HG03442 (cell line): ENCODE data around the gene AACS.
"Not testable (repeated sequence)": the region's sequence is repeated elsewhere in the genome, so short reads cannot be mapped to it uniquely, and the experiment has no call there.

Experiments
- ATAC-seq: cut with Tn5 transposase; IDR thresholded peaks from one replicate; pipeline ENCODE4 v1.9.1; 2021; ENCODE audit warnings: mild to moderate bottlenecking, moderate library complexity; ENCODE audit not compliant: unreplicated experiment

The AACS gene, protein sequence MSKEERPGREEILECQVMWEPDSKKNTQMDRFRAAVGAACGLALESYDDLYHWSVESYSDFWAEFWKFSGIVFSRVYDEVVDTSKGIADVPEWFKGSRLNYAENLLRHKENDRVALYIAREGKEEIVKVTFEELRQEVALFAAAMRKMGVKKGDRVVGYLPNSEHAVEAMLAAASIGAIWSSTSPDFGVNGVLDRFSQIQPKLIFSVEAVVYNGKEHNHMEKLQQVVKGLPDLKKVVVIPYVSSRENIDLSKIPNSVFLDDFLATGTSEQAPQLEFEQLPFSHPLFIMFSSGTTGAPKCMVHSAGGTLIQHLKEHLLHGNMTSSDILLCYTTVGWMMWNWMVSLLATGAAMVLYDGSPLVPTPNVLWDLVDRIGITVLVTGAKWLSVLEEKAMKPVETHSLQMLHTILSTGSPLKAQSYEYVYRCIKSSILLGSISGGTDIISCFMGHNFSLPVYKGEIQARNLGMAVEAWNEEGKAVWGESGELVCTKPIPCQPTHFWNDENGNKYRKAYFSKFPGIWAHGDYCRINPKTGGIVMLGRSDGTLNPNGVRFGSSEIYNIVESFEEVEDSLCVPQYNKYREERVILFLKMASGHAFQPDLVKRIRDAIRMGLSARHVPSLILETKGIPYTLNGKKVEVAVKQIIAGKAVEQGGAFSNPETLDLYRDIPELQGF

DNA sequence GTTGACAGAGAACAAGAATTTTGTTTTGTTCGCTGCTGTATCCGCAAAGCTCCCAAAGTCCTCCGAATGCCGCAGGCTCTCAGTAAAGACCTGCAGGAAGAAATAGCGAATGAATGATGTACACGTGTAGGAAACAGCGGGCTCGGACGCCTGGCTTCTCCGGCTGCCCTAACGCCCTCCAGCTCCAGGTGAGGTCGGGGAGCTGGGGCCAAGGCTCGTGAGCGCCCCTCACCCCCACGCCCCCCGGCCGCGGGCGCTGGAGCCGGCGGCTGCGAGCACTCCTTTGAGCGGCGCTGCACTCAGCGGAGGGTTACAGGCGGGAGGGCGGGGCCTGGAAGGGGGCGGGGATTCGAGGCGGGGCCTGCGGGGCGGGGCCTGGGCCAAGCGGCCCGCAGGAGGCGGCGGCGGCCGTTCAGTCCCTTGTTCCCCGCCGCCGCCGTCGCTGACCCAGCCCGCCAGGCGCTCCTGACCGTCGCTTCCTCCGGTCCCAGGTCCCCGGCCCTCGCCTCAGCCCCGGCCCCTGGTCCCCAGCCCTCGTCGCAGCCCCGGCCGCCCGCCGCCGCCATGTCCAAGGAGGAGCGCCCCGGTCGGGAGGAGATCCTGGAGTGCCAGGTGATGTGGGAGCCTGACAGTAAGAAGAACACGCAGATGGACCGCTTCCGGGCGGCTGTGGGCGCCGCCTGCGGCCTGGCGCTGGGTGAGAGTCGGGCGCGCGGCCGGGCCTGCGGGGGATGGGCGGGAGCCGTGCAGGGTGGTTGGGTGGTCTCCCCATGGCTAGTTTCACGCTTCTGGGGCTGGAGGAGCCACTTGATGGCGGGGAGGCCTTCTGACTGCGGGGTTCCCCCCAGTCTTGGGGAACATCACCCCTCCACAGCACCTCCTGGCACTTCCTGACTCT lies at the start of gene AACS:
Gene AACS, plus strand, starts transcription at position 415 of the 898 bp plus-strand sequence. Its CDS starts 150 bp downstream, at position 565.
- ATAC-seq, result peak; percentile 88

DNA sequence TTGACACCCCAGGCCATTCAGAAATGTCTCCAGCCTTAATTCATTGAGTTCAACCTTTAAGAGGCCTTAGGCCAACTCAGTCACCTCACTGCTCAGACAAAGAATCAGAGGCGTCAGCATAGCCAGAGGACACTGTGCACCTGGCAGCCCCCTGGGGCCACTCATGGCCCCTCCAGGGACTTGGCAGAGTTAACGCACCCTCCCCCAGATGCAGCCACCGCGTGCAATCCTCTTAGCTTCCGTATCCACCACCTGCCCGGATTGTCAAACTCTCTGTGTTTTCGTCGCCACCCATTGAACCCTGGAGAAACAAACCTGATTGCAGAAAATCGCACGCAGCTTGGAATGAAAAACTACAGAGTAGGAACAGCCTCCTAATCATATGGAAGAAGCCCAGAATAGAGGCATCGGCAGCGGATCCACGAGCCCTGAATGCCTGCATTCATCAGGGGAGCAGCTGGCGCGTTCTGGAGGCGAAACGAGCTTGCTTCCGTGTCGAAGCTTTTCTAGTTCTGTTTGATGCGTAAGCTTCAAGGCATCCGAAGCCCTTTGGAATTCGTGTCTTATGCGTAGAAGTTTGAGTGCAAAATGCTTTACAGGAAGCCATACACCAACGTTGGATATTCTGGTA lies 49.4 kb upstream of the AACS start:
- ATAC-seq, result no peak

DNA sequence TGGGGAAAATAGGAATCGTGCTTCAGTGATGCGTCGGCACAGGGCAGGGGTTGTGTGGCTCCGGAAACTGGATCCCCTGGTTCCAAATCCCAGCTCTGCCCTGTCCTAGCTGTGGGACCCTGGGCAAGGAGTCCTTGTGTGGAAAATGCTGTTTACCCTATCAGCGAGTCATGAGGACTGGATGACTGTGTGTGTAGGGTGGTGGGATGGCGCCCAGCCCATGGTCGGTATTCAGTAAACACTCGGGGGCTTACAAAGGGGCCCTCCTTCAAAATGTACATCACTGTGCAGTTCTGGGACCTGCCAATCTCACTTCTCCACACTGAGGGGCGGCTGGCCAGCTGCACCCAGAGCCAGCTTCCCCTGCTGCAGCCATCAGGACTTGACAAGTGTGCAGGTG lies 47.4 kb upstream of the AACS start:
- no peak for ATAC-seq

DNA sequence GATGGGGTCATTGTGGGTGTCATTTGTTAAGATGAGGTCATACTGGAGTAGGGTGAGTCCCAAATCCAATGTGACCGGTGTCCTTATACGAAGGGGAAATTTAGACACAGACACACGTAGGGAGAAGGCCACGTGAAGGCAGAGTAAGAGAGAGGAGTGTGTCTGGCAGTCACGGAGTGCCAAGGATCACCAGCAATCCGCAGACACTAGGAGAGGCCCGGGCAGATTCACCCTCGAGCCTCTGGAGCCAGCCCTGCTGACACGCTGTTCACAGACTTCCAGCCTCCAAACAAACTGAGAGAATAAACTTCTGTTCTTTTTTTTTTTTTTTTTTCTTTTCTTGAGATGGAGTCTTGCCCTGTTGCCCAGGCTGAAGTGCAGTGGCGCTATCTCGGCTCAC lies 46.9 kb upstream of the AACS start:
- no peak for ATAC-seq

DNA sequence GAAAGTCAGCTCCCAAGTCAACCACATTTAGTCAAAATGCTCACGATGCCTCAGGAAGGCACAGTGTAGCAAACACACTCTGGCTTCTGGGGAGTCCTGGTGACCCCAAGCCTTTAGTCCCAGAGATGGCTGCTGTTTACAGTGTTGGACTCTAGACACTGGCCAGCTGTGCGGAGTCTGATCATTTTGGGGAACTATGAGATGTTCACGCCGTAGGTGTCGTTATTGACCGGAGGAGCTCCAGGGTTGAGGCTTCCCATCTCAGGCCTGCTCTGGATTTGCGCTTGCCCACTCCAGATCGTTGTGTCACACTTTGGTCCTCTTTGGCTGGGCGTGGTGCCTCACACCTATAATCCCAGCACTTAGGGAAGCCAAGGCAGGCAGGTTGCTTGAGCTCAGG lies 44.1 kb upstream of the AACS start:
- no peak for ATAC-seq

DNA sequence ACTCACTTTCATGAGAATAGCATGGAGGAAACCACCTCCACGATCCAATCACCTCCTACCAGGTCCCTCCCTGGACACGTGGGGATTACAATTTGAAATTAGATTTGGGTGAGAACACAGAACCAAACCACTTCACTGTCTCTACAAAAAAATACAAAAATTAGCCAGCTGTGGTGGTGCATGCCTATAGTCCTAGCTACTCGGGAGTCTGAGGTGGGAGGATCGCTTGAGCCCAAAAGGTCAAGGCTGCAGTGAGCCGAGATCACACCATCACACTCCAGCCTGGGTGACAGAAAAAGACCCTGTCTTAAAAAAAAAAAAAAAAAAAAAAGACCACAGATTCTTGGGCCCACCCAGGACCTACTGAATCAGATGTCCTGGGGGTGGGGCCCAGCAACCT lies 43.5 kb upstream of the AACS start:
- no peak for ATAC-seq

DNA sequence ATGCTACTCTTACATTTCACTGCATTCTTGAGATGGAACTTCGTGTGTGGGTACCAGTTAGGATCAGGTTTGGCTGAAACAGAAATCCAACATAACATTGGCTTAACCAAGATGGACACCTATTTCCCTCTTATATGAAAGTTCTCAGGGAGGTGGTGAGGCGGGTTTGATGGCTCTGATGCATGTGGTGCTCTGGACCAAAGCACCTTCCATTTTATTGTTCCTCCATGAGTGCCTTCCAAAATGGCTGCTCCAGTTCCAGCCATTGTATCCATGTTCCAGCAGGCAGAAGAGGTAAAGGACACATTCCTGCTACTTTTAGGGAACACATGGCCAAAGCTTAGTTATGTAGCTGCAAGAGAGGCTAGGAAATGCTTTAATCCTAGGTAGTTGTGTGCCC lies 42.2 kb upstream of the AACS start:
- no peak for ATAC-seq

DNA sequence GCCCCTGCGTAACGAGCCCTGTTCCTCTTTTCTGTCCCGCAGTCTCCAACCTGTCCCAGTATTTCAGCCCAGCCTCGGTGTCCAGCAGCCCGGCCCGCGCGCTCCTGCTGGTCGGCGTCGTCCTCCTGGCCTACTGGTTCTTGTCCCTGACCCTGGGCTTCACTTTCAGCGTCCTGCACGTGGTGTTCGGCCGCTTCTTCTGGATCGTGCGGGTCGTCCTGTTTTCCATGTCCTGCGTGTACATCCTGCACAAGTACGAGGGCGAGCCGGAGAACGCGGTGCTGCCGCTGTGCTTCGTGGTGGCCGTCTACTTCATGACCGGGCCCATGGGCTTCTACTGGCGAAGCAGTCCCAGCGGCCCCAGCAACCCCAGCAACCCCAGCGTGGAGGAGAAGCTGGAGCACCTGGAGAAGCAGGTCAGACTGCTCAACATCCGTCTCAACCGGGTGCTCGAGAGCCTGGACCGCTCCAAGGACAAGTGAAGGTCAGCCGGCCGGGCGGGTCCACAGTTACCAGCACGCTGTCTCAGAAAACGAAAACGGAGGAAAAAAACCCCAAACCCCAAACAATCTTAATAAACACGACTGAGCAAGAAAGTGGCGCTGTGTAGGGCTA lies 40.2 kb upstream of the AACS start:
- ATAC-seq, result no peak

DNA sequence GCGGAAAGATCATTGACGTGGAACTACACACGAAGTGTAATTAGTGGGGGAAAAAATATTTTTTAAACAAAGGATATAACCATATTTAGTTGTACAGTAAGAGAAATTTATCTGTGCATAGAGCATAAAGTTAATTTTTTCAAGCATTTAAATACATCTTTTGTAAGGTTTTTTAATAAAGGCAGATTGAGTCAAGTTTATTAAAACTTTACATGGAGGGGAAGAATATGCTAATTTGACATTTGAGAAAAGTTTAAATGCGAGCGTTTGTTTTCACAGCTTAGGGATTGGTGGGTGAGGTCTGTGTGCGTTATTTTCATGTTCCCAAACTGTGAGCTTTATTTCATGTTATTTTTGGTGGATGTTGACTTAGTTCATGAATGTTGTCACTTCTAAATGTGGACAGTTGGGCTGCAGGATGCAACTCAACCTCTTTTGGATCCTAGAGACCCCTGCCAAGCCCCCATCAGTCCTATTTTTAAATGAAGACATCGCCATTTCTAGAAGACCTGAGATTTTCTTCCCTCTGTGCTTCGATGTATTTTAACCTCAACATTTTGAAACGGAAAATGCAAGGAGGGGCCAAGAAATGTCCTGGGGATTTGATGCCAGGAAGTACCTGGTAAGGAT lies 39.5 kb upstream of the AACS start:
- ATAC-seq, result no peak

DNA sequence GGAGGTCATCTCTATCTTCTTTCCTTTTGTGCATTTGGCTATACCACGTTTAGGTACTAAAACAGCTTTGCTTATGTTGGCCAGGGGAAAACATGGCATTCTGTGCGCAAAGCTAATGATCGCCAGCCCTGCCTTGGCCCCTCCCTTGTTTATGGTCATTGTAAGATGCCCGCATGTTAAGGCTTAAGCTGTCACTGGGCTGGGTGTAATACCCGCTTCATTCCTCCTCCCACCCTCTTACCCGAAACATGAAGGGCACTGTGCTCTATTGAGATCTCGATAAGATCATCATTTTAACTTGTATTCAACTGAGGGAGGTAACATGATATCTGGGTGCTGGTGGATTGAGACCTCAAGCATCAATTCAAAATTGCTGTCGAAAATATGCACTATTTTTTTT lies 37.1 kb upstream of the AACS start:
- ATAC-seq, result no peak

DNA sequence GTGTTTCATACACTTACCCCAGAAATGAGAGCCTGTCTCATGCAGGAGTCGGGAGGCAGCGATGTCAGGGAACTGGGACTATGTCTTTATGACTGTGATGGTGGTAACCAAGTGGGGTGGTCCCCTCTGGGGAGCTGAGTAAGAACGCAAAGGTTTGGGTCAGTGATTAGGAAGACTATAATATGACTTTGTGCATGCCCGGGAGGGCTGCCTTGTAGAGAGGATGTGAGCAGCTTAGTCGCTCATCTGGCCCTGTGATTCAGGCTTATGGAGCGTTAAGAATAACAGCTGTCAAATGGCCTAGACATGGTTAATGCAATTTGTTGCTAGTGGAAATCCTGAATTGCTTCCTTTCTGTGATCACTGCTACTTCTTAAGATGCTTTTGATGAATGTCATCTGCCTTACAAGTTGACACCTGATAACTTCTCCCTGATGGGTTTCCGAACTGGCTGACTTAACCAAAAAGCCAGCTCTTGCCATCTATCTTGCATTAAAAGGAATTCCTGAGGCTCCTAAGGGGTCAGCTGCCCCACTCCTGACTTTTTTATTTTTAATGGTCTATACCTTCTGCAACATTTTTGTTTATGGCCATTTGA lies 35.4 kb upstream of the AACS start:
- no peak for ATAC-seq

DNA sequence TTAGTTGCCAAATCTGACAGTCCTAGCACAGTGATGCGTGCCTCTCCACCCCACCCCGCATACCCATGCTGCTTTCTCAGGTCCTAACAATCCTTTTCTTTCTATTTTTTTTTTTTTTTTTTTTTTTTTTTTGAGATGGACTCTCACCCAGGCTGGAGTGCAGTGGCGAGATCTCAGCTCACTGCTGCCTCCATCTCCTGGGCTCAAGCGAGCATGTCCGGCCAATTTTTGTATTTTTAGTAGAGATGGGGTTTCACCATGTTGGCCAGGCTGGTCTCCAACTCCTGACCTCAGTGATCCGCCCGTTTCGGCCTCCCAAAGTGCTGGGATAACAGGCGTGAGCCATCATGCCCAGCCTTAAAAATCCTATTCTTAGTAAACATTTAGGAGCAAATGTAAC lies 33.8 kb upstream of the AACS start:
- not testable (repeated sequence) for ATAC-seq

DNA sequence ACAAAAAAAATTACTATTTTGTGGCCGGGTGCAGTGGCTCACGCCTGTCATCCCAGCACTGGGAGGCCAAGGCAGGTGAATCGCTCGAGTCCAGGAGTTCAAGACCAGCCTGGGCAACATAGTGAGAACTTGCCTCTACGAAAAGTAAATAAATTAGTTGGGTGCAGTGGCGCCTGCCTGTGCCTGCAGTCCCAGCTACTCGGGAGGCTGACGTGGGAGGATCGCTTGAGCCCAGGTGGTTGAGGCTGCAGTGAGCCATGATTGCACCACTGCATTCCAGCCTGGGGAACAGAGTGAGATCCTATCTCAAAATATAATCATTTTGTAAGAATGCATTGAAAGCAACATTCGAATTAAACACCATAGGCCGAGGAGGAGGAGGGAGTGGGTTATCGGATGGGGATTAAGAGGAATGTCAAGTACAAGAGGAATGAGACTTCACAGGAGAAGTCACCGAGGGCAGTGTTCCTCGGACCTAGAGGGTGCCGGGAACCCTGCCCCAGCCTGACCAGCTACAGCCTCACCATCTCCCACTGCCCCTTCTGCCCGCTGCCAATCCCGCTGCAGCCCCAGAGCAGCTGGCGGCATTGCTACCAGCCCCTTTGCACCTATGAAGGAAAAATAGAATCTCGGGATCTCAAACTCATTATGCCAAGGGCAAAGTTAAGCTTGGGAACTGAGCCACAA lies 32.6 kb upstream of the AACS start:
- no peak for ATAC-seq

DNA sequence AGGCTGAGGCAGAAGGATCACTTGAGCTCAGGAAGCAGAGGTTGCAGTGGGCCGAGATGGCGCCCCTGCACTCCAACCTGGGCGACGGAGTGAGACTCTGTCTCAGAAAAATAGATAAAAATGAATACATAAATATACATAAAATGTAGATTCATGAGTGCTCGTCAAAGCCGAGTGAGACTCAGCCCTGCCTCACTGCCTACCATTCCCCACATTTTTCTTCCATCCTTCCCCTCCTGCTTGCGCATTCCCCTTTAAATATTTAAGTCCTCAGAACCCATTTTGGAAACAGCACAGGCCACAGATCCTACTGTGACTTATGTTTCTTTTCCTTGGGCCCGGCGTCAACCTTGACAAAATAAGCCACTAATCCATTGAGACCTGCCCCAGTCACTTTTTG lies 31.9 kb upstream of the AACS start:
- ATAC-seq, result no peak

DNA sequence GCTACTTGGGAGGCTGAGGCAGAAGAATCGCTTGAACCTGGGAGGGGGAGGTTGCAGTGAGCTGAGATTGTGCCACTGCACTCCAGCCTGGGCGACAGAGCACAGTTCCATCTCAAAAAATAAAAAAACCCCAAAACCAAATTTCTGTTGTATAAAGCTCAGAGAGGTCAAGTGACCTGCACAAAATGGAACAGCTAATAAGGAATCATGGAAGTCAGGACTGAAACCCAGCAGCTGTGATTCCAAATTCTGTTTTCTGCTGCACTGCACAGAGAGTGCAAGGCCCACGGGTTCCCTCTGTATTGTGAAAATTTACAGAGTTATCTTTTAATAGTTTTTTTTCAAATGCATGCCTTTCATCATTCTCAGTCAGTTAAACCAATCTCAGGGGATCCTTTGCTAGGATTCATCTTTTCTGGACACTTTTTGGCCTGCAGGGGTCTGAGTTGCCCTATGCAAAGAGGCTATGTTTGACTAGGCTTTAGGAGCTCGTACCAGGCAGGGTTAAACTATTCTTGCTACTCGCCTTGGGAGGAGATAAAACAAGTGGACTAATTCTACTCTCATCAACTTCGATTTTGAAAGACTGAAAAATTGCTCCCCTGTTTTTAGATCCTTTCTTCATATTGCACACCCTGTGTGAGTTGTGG lies 26.1 kb upstream of the AACS start:
- ATAC-seq, result no peak

DNA sequence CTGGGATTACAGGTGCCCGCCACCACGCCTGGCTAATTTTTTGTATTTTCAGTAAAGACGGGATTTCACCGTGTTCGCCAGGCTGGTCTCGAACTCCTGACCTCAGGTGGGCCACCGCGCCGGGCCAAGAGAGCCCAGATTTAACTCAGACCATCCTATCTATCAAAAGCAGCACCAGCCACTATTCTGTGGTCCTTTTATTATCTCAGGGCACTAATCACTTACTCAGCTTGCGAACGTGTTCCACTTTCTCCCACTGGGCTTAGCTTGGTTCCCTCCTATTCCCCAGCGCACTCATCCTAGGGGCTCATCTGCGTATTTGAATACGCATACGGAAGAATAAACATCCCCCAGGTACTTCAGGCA lies 16.2 kb upstream of the AACS start:
- ATAC-seq, result no peak

DNA sequence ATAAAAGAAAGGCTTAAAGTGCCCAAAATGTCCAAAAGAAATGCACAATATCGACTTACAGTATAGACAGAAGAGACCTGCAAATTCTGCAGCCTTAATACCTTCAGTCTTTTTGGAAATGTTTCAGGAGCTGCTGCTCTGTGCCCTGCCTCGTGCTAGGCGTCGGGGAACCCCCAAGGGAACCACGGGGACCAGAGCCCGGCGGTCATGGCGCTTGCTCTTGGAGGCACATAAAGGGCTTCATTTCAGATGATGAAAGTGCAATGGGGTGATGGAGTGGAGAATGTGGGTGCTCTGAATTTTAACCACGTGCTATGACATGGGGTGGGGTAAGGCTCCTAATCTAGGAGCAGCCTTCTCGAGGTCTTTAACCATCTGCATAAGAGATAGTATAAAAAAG lies 14.8 kb upstream of the AACS start:
- no peak for ATAC-seq

DNA sequence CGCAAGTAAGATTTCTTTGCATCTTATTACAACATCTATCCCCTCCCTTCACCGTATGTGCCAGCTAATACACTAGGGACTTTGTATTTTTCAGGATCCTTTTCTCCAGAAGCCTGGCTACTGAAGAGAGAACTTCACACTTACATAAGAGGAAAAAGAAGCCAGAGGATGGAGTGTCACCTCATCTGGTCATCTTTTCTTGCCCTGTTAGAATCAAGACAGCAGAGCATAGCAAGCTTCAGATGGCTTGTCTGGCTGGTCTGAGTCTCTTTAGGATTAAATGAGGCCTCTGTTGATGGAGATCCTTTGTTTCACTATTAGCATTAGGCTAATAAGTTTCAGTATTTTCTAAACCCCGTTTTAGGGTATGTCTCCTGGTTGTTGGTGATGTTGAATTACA lies 14.4 kb upstream of the AACS start:
- ATAC-seq, result no peak

DNA sequence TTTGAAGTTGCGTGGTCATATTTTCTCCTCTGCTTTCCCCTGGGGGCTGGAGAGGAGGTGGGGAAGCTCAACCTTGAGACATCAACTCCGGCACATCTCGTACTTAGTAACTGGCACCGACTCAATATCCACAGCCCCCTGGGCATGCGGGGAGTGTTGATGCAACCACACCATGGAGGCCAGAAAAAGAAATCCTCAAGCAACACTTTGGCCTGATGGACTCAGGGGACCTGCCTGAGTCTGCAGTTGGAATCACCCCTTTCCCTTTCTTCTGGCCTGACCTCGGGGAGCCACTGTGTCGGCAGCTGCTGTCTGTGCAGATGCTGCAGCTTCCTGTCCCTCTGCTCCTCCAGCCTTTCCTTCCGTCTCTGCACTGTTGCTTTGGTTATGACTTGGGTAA lies 11.4 kb upstream of the AACS start:
- ATAC-seq, result no peak
